Ovary (tissue), 3 donors: Measurements from ENCODE around the gene CTNNA3.

Experiments used
- CTCF ChIP-seq, 3 donors: fragments of 450-650 bp in 2 of 3; fragments of 200-600 bp in 1 of 3; IDR thresholded peaks; one replicate each; pipeline versions ENCODE4 v1.5.1 to v1.8.0; 2016 to 2022; ENCODE audit warnings: antibody characterized with exemption in 3 of 3, mild to moderate bottlenecking in 1 of 3
- EP300 ChIP-seq: sonication (generic); formaldehyde crosslinking; IDR thresholded peaks from one replicate; pipeline ENCODE4 v1.6.1; 2017; ENCODE audit warnings: antibody characterized with exemption
- donor health status: DM: no; HTN: no; CAD: no.

DNA sequence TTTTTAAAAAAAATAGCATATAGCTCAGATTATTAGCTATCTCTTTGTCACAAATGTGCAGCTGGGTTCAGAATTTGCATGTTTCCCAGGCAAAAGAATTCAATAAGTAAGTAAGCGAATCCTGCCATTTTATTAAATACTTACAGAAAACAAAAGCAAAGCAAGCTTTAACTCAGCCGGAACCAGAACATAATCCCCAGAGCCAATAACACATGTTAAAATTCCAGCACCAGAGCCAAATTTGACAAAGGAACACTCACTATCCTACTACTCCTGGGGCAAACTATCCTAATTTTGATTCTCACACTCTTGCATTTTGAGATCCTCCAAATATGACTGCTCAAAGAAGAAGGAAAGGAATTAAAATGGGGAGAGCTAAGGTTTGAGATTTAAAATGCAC is 737.5 kb downstream of the CTNNA3 start:
- TF ChIP-seq CTCF (IDR thresholded peaks at IDR 0.05): no peak
- TF ChIP-seq EP300: no peak
